Left kidney (tissue), 8 donors: ENCODE measurements around the gene DPEP3. TPM values are rescaled to one million over a fixed set of nuclear protein-coding genes. Genes with fewer than 3 reads are reported as not detected.
A peak's percentile ranks its signal among the peaks of the same experiment; 100 is the strongest.
"Not testable (repeated sequence)": the region's sequence is repeated elsewhere in the genome, so short reads cannot be mapped to it uniquely, and the experiment has no call there.

Source experiments
- DNase-seq: peaks from one replicate; pipeline ENCODE4 v3.0.0-alpha.2; 2013
- long read RNA-seq, 8 donors: transcript quantifications; one replicate each; lab custom pipeline, GENCODE V29; 2026
- polyA plus RNA-seq: library from polyadenylated mRNA; unstranded; fragments of 120-200 nt; gene quantifications from one replicate; pipeline ENCODE4 v1.2.1, GENCODE V29; 2013; ENCODE audit not compliant: insufficient read length

The DPEP3 gene, protein sequence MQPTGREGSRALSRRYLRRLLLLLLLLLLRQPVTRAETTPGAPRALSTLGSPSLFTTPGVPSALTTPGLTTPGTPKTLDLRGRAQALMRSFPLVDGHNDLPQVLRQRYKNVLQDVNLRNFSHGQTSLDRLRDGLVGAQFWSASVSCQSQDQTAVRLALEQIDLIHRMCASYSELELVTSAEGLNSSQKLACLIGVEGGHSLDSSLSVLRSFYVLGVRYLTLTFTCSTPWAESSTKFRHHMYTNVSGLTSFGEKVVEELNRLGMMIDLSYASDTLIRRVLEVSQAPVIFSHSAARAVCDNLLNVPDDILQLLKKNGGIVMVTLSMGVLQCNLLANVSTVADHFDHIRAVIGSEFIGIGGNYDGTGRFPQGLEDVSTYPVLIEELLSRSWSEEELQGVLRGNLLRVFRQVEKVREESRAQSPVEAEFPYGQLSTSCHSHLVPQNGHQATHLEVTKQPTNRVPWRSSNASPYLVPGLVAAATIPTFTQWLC
- 0.08 TPM for polyA plus RNA-seq
- long read RNA-seq, donor 1 = 0 reads
- long read RNA-seq, donor 2 = 0 reads
- long read RNA-seq, donor 3 = 0 reads
- long read RNA-seq, donor 4 = 0 reads
- long read RNA-seq, donor 5, partial matches to known transcripts = 0 of 1 reads
- long read RNA-seq, donor 5, other reads (novel, unspliced or antisense) = 0 of 1 reads
- long read RNA-seq, donor 6 = 0 reads
- long read RNA-seq, donor 7 = 0 reads
- long read RNA-seq, donor 8 = 0 reads

DNA sequence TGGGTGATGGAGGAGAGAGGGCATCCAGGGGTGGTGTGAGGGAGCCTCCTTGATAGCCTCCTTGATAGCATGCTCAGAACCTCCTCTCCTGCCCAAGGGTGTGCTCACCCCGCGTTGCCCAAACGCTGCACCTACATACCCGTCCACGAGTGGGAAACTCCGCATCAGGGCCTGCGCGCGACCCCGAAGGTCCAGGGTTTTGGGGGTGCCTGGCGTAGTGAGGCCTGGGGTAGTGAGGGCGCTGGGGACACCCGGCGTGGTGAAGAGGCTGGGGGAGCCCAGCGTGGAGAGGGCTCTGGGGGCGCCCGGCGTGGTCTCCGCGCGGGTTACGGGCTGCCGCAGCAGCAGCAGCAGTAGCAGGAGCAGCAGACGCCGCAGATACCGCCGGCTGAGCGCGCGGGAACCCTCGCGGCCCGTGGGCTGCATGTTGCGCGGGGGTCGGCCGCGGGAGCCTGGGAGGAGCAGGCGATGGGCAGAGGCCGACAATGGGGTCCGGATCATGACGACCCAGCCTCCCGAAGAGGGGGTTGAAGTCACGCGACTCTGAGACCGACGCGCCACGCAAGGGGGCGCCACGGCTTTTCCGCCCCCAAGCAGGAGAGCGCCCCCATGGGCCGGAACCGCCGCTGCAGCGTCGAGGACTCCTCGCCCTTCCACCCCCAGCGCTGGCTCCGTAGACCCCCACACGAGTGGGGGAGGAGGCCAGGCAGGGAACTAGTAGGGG, at the start of gene DPEP3:
Gene DPEP3 (minus strand): TSS at position 545 of the 724 bp plus-strand sequence. CDS start 119 bp downstream, at position 426.
- no peak for DNase-seq

DNA sequence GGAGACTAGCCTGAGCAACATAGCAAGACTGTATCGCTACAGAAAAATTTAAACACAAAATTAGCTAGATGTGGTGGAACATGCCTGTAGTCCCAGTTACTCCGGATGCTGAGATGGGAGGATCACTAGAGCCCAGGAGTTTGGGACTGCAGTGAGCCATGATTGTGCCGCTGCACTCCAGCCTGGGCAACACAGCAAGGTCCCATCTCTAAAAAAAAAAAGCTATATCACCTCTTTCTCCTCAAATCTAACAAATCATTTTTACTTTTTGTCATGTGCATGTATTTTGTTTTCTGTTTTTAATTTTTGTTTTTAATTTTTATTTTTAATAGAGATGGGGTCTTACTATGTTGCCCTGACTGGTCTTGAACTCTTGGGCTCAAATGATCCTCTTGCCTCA, 48.7 kb upstream of the DPEP3 start:
- DNase-seq = no peak

DNA sequence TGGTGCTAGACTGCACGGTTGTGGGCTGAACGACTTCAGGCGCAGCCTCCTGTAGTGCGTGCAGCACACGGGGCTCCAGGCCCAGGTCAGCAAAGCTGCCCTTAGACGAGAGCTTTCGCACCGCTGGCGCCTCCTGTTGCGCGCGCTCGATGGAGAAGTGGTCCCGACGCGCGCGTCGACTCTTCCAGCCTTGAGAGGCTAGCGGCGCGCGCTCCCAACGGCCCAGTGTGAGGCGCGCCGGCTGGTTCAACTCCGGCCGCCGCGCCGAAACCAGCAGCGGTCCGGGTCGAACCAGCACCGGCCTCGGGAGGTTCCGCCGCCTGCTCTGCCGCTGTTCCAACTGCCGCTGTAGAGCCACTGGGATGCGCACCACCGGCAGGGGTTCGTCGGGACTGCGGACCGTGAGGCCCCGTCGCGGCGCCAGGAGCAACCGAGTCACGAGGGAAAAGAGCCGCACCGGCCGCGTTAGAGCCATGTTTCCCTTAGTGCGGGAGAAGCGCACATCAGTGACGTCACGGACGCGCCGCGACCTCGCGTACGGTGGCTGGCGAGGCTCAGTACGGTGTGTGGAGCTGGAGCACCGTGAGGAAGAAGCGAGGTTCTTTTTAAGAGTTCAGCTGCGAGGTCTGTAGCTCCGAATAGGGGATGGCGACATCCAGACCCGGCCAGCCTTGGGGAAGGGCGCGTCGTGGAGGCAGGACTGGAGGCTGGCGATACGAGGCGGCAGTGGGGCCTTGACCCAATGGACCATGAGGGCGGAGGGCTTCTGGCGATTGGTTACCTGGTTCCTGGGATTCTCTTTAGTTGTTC, 42.6 kb upstream of the DPEP3 start, which contains the start of the genes DDX28 and DUS2:
Gene DDX28 (minus strand): TSS at position 505 of the 810 bp plus-strand sequence. CDS start 30 bp downstream, at position 475.
Gene DUS2 (plus strand): TSS at position 557 of the 810 bp plus-strand sequence. CDS start 14,740 bp downstream, outside the sequence.
- DNase-seq = peak; percentile 93

GRCh38 chr16:68022278-68022727, 42.0 kb upstream of the DPEP3 start:
- no peak for DNase-seq

GRCh38 chr16:68021490-68021889, 41.2 kb upstream of the DPEP3 start:
- no peak for DNase-seq

DNA sequence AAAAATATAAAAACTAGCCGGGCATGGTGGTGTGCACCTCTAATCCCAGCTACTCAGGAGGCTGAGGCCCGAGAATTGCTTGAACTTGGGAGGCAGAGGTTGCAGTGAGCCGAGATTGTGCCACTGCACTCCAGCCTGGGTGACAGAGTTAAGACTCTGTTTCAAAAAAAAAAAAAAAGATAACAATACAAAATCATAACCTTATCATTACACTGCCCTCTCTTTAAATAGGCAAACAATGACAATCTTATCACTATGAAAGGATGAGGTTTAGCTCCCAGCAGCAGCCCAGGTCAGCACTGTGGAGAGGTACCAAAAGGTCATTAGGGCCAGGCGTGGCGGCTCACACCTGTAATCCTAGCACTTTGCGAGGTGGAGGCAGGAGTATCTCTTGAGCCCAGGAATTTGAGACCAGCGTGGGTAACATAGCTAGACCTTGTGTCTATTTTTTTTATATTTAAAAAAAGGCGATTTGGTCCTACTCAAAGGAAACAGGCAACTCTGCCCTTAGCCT, 38.9 kb upstream of the DPEP3 start:
- no peak for DNase-seq

DNA sequence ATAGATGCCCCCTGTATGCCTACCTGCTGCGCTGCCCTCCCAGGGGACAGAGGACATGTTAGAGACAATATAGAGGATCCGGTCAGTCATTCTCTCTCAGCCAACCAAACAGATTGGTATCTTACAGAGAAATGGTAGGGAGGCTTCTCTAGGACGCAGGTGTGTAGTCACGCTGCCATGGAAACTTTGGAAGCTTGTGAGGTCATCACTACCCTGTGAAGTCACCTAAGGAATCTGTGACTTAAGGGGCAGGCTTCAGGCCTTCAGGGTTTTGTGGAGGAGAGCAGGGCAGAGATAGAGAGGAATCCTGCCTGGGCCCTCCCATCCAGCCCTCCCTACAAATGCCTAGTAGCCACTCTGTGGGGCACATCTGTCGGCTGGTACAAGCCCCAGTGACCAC, 35.4 kb upstream of the DPEP3 start, which contains the start of gene DPEP2NB:
Gene DPEP2NB (minus strand): TSS at position 231 of the 400 bp plus-strand sequence. CDS start 141 bp downstream, at position 90.
- DNase-seq = no peak

- DNase-seq = no peak
Observed at GRCh38 chr16:68013440-68013839, 33.1 kb upstream of the DPEP3 start.

DNA sequence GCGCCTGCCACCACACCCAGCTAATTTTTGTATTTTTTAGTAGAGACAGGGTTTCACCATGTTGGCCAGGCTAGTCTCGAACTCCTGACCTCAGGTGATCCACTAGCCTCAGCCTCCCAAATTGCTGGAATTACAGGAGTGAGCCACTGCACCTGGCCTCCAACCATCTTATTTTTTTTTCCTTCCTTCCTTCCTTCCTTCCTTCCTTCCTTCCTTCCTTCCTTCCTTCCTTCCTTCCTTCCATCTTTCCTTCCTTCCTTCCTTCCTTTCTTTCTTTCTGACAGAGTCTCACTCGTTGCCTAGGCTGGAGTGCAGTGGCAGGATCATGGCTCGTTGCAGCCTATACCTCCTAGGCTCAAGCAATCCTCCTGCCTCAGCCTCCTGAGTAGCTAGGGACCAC, 29.6 kb upstream of the DPEP3 start:
- not testable (repeated sequence) for DNase-seq

DNA sequence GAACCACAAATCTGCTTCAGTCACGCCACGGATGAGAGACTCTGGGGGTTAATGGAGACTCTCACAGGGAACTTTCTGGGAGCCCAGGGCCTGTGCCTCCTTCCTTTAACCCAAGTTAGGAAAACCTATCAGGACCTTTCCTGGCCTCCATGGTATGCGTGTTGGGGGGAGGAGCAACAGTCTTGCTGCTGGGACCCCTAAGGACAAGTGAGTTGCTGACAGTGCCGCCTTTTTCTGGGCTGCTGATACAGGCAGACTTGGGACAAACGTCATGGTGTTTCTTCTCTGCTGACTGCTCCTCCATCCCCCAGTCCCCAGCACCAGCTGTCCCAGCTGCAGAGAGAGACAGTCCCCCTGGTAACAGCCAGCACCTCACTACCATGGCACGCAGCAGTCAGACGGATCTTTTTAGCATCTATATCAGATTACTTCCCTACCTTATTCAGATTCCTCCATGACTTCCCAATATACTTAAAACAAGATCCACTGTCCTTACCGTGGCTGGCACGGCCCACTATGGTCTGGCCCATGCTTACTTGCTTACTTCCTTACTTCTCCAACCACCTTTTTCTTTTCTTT, 28.9 kb upstream of the DPEP3 start:
- DNase-seq = no peak

- DNase-seq = no peak
Observed at GRCh38 chr16:68005786-68006286, 25.5 kb upstream of the DPEP3 start.

DNA sequence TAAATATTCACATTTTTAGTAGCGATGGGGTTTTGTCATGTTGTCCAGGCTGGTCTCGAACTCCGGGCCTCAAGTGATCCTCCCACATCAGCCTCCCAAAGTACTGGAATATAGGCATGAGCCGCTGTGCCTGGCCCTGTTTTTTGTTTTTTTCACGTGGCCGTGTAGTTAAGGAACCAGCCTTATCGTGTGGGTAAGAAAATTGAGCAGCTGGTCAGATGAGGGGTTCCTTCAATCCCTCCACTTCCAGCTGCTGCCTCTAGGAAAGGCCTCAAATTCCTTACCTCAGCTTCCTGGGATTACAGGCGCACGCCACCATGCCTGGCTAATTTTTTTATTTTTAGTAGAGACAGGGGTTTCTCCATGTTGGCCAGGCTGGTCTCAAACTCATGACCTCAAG, 24.9 kb upstream of the DPEP3 start:
- no peak for DNase-seq

GRCh38 chr16:68003031-68003430, 22.7 kb upstream of the DPEP3 start:
- DNase-seq = no peak

DNA sequence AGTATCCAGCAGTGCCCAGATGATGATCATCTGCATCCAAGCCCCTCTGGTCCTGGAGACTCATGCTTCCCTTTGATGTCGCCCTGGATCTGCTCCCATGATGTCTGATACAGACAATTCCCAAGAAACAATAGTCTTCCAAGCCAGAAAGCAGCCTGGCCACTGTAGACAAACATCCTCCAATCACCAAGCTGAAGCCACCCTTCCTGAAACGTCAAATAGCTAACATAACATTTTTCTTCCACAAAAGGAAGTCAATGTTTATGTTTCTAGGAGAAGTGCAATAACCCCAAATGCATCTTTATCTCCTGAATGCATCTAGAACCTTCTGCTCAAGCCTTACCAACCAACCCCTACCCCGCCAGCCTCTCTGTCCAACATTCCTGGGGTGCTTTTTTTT, 20.2 kb upstream of the DPEP3 start:
- DNase-seq = no peak

DNA sequence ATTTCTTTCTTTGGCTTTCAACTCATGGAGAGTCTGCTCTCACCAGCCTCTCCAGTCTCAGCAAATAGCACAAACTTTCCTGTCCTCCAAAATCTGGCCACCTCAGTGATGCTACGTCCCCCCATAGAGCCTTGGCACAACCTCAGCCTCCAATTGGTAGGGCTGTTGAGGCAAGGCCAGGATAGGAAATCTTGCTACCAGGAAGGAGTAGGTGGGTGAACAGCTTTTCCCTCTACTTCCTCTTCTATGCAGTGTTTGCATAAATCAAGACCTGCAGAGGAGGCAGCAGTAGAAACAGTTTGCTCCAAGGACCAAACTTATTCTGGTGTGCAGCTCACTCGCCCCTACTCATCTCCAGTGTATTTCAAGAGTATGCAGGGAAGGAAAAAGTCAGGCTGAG, 19.7 kb upstream of the DPEP3 start:
- no peak for DNase-seq

GRCh38 chr16:67998779-67999688, 18.7 kb upstream of the DPEP3 start, which contains the start of gene DPEP2:
Gene DPEP2 (minus strand): TSS chr16:67999484. CDS start chr16:67993212, 6,272 bp downstream.
- DNase-seq = not testable (repeated sequence)

GRCh38 chr16:67998231-67998778, 18.0 kb upstream of the DPEP3 start:
- not testable (repeated sequence) for DNase-seq

DNA sequence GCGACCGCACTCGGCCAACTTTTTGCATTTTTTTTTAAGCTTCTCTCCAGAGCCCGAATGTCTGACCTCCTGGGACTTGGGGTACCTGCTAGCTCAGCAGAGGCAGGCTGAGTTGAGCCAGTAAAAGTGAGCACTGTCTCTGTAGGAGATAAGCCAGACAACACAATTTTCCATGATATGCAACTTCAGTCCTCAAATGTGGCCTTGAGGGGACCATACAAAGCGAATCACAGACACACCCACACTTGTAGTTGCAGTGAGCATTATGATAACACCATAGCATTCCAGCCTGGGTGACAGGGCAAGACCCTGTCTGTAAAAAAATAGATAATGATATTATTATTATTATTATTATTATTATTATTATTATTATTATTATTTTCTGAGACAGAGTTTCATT, 16.4 kb upstream of the DPEP3 start:
- DNase-seq = no peak

DNA sequence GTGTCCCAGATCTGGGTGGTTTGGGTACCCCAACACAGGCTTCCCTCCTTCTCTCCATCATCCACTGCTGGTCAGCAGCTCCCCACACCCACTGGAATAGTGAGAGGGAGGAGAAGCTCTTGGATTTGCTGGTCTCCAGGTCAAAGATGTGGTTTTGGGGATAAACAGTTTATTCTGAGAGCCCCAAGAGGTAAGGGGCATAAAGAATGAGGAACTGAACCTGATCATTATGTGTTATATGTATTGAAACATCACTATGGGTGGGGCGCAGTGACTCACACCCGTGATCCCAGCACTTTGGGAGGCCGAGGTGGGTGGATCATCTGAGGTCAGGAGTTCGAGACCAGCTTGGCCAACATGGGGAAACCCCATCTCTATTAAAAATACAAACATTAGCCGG, 15.1 kb upstream of the DPEP3 start:
- DNase-seq = no peak
